Memory B cell (primary cell): ENCODE results near the gene SAG.
"Not testable (repeated sequence)": the region's sequence is repeated elsewhere in the genome, so short reads cannot be mapped to it uniquely, and the experiment has no call there.

ENCODE experiments used
- ATAC-seq: fragments of 150-1000 bp; cut with Tn5 transposase; 2 replicates; pipeline ENCODE4 v1.10.0; 2021; ENCODE audit warnings: low read depth, mild to moderate bottlenecking, moderate library complexity
- DNase-seq, 2 donors: peaks; one replicate each; pipeline ENCODE4 v3.0.0; 2022; ENCODE audit warnings: low spot score in 2 of 2
- H3K27ac Mint-ChIP-seq: one replicate; pipeline ENCODE4 v1.8.0; 2022; ENCODE audit warnings: mild to moderate bottlenecking, moderate library complexity, mixed read lengths
- H3K27me3 Mint-ChIP-seq: one replicate; pipeline ENCODE4 v1.8.0; 2022; ENCODE audit warnings: mixed read lengths
- H3K36me3 Mint-ChIP-seq: one replicate; pipeline ENCODE4 v1.8.0; 2022; ENCODE audit warnings: mild to moderate bottlenecking, mixed read lengths
- H3K4me1 Mint-ChIP-seq: one replicate; pipeline ENCODE4 v1.8.0; 2022; ENCODE audit warnings: mixed read lengths
- H3K4me3 Mint-ChIP-seq: one replicate; pipeline ENCODE4 v1.8.0; 2022; ENCODE audit warnings: mild to moderate bottlenecking, moderate library complexity, mixed read lengths
- H3K9me3 Mint-ChIP-seq: one replicate; pipeline ENCODE4 v1.8.0; 2022; ENCODE audit warnings: mixed read lengths

The SAG gene

DNA sequence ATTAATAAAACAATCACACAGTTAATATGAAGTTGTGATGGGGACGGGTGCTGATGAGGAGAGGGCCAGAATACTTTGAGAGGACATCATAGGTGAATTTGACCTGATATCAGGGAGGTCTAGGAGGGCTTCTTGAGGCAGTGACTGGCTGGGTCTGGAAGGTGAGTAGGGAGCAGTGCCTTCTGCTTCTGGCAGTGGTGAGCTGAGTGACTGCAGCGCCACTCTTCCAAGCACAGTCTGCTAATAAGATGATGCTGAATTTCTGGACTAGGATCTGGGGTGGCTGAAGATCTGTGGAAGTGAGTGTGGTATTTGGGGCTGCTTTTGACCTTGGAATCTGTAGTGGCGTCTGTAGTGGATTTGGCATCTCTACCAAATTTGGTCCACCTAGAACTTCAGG, 52.2 kb downstream of the SAG start:
- ATAC-seq (no peak), DNase-seq (no peak)
- H3K36me3 Mint-ChIP-seq = peaks cover 27% of the 10 kb centered on the region
- peaks cover 7% of the 10 kb centered on the region for H3K9me3 Mint-ChIP-seq
- peak overlapping the region; percentile 19 for H3K27ac Mint-ChIP-seq
- no peaks in the 10 kb centered on the region for H3K27me3 Mint-ChIP-seq
- peaks cover 57% of the 10 kb centered on the region for H3K4me1 Mint-ChIP-seq
- no peak overlapping the region for H3K4me3 Mint-ChIP-seq

DNA sequence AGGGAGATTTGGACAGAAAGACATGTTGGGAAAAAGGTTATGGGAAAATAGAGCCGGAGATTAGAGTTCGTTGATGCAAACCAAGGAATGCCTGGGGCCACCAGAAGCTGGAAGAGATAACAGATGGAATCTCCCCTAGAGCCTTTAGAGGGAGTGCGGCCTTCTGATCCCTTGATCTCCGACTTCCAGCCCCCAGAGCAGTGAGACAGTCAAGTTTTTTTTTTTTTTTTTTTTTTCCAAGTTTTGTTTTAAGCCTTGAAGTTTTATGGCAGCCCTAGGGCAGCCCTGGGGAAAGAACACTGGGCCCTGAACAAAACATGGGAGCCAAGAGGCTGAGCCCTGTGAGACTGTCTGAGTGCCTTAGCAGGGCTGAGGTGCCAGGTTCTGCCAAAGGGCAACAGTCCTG, 53.2 kb downstream of the SAG start:
- Mint-ChIP-seq H3K27me3 (no peaks in the 10 kb centered on the region), H3K4me1 (peaks cover 53% of the 10 kb centered on the region), H3K36me3 (peaks cover 27% of the 10 kb centered on the region), H3K27ac (no peak overlapping the region), H3K4me3 (no peak overlapping the region), H3K9me3 (peaks cover 7% of the 10 kb centered on the region)
- DNase-seq = no peak
- no peak for ATAC-seq

DNA sequence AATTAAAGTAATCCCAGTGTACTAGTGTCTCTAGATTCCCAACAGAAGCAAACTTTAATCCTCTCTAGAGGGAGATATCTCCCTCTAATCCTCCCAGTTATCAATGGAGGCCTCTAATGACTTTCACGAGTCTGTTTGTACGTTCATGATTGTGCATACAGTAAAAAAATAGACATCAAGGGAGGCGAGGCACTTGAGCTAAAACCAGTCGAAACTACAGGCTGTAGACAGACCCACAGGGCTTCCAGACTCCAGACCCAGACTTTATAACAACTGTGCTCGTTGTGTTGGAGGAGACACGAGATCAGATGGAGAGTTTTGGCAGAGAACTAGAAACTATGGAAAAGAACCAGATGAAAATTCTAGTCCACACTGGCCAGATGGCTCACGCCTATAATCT, 53.7 kb downstream of the SAG start:
- peaks cover 7% of the 10 kb centered on the region for H3K9me3 Mint-ChIP-seq
- no peaks in the 10 kb centered on the region for H3K27me3 Mint-ChIP-seq
- DNase-seq (no peak), ATAC-seq (no peak)
- H3K36me3 Mint-ChIP-seq = peaks cover 27% of the 10 kb centered on the region
- H3K4me3 Mint-ChIP-seq = no peak overlapping the region
- H3K4me1 Mint-ChIP-seq = peaks cover 53% of the 10 kb centered on the region
- H3K27ac Mint-ChIP-seq = no peak overlapping the region

DNA sequence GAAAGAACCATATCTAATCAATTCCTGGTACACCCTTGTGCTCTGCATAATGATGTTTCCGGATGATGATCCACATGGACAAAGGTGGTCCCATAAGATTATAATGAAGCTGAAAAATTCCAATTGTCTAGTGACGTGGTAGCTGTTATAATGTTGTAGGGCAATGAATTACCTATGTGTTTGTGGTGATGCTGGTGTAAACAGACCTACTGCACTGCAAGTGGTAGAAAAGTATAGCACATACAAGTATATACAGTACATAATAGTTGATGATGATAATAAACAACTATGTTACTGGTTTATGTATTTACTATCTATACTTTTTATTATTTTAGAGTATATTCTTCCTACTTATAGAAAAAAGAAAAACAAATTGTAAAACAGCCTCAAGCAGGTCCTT, 55.1 kb downstream of the SAG start:
- no peak overlapping the region for H3K27ac Mint-ChIP-seq
- ATAC-seq (no peak), DNase-seq (no peak)
- H3K4me1 Mint-ChIP-seq = peaks cover 46% of the 10 kb centered on the region
- H3K9me3 Mint-ChIP-seq = peaks cover 7% of the 10 kb centered on the region
- H3K36me3 Mint-ChIP-seq = peaks cover 27% of the 10 kb centered on the region
- H3K27me3 Mint-ChIP-seq = no peaks in the 10 kb centered on the region
- H3K4me3 Mint-ChIP-seq = no peak overlapping the region

DNA sequence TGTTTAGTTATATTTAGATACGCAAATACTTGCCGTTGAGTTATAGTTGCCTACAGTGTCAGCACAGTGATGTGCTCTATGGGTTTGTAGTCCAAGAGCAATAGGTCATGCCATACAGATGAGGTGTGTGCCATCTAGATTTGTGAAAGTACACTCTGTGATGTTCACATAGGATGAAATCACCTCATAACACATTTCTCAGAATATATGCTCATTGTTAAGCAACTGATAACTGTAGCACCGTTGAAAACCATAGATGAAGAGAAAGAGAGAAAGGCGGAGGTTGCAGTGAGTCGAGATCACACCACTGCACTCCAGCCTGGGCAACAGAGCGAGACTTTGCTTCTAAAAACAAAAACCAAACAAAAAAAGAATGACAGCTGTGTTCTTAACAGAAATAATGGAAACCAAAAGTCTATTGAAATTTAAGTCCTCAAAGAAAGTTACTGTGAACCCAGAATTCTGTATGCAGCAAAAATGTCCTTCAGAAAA, 56.2 kb downstream of the SAG start:
- H3K27ac Mint-ChIP-seq = peak overlapping the region; percentile 87
- ATAC-seq (no peak), DNase-seq (no peak)
- no peaks in the 10 kb centered on the region for H3K27me3 Mint-ChIP-seq
- peaks cover 7% of the 10 kb centered on the region for H3K9me3 Mint-ChIP-seq
- peaks cover 28% of the 10 kb centered on the region for H3K36me3 Mint-ChIP-seq
- H3K4me1 Mint-ChIP-seq = peaks cover 41% of the 10 kb centered on the region
- no peak overlapping the region for H3K4me3 Mint-ChIP-seq

DNA sequence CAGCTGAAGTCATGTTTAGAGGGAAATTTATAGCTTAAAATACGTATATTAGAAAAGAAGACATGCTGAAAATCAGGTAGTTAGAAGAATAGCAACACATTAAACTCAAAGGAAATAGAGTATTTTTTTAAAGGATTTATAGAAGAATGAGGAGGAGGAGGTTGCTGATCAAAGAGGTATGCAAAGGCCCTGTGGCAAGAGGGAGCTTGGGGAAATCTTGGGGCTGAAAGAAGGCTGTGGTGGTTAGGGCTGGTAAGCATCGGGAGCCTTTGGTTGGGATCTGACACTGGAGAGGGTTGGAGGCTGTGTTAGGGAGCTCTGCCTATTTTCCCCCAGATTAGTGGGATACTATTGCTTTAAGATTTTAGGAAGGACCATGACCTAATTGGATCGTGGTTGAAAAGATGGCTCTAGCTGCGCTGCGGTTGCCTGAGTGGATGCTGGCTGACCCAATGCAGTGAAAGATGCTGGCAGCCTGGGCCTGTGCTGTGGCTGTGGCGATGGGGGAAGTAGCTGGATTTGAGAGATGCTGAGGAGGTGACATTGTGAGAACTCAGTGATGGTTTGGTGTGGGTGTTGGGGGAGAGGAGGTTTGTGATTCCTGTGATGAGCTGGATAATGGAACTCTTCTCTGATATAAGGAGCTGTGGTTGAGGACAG, 58.4 kb downstream of the SAG start:
- Mint-ChIP-seq H3K36me3 (peaks cover 24% of the 10 kb centered on the region), H3K9me3 (peaks cover 7% of the 10 kb centered on the region), H3K4me3 (no peak overlapping the region), H3K27ac (peak overlapping the region; percentile 55), H3K4me1 (peaks cover 40% of the 10 kb centered on the region), H3K27me3 (no peaks in the 10 kb centered on the region)
- ATAC-seq (no peak), DNase-seq (no peak)

DNA sequence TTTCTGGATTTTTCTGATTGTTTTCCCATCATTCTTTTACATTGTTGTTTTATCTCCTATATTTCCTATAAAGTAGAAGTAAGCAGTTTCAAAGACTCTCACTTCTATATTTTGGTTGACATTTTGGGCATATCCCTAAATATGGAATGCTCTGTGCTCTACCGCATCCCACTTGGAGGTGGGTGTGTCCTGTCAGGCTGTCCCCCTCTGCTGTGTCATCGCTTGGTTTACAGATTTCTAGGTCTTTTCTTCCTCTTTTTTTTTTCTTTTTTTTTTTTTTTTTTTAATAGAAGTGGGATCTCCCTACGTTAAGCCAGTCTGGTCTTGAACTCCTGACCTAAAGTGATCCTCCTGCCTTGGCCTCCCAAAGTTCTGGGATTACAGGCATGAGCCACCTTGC, 60.0 kb downstream of the SAG start:
- peaks cover 19% of the 10 kb centered on the region for H3K36me3 Mint-ChIP-seq
- DNase-seq (no peak), ATAC-seq (peak; percentile 39)
- peak overlapping the region; percentile 7 for H3K27ac Mint-ChIP-seq
- H3K4me1 Mint-ChIP-seq = peaks cover 37% of the 10 kb centered on the region
- H3K9me3 Mint-ChIP-seq = peaks cover 7% of the 10 kb centered on the region
- H3K27me3 Mint-ChIP-seq = no peaks in the 10 kb centered on the region
- no peak overlapping the region for H3K4me3 Mint-ChIP-seq

DNA sequence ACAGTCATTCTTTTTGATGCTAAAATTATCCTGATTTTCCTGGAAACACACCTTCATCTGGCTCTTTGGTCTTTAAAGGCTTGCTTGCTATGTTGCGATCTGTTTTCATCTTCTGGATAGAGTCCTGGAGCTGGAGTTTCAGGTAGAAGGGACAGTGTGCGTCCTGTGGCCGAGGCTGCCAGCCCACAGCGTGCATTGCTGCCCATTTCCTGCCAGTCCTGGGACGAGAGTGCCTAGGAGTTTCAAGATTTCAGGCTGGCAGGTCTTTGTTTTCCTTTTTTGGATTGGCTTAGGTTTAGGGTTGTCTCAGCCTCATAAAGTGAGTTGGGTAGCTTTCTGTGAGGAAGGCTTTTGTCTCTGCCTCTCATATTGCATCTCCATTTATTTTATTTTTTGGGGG, 61.1 kb downstream of the SAG start:
- H3K4me3 Mint-ChIP-seq = no peak overlapping the region
- H3K36me3 Mint-ChIP-seq = peaks cover 18% of the 10 kb centered on the region
- no peaks in the 10 kb centered on the region for H3K27me3 Mint-ChIP-seq
- H3K27ac Mint-ChIP-seq = no peak overlapping the region
- H3K9me3 Mint-ChIP-seq = peaks cover 5% of the 10 kb centered on the region
- peaks cover 39% of the 10 kb centered on the region for H3K4me1 Mint-ChIP-seq
- ATAC-seq (no peak), DNase-seq (no peak)

DNA sequence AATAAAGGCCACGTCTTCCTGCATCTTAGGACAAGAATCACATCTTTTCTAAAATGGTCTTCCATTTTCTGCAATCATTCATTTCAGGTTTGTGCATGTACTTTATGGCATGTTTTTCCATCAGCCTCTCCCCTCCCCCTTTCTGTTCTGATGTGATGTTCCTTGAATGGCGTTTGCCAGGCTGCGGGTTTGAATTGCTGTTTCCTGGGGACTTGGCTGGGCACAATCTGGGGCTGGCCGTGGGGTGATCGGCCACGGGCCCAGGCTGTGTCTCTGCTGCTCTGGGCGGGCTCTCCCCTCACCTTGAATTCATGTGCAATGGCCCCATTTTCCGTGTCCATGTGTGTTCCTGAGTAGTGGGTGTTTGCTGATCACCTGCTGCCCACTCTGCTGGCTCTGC, 61.8 kb downstream of the SAG start:
- H3K9me3 Mint-ChIP-seq = peaks cover under 1% of the 10 kb centered on the region
- H3K4me3 Mint-ChIP-seq = no peak overlapping the region
- DNase-seq = no peak
- H3K27me3 Mint-ChIP-seq = no peaks in the 10 kb centered on the region
- peak overlapping the region; percentile 19 for H3K27ac Mint-ChIP-seq
- peaks cover 12% of the 10 kb centered on the region for H3K36me3 Mint-ChIP-seq
- no peak for ATAC-seq
- peaks cover 37% of the 10 kb centered on the region for H3K4me1 Mint-ChIP-seq

DNA sequence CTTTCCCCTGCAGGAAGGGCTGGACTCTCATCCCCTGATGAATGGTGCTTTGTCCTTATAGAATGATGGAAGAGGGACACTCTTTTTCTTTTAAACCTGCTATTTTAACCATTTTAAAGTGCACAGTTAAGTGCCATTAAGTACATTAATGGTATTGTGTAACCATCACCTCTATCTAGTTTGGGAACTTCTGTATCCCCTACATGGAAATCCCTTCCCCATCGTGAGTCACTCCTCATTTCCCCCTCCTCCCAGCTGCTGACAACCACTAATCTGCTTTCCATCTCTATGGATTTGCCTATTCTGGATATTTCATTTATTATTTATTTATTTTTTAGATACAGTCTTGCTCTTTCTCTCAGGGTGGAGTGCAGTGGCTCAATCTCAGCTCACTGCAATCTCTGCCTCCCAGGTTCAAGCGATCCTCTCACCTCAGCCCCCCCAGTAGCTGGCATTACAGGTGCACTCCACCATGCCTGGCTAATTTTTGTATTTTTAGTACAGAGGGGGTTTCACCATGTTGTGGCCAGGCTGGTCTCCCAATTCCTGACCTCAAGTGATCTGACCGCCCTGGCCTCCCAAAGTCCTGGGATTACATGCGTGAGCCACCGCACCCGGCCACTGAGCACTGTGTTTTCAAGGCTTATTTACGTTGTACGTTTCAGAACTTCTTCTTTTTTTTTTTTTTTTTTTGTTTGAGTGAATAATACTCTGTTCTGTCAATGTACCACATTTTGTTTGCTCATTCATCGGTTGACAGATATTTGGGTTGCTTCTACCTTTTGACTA, 62.5 kb downstream of the SAG start:
- H3K27ac Mint-ChIP-seq = peak overlapping the region; percentile 19
- no peak for ATAC-seq
- DNase-seq = no peak
- H3K27me3 Mint-ChIP-seq = no peaks in the 10 kb centered on the region
- H3K9me3 Mint-ChIP-seq = no peaks in the 10 kb centered on the region
- peaks cover 34% of the 10 kb centered on the region for H3K4me1 Mint-ChIP-seq
- H3K4me3 Mint-ChIP-seq = peak overlapping the region; percentile 17
- H3K36me3 Mint-ChIP-seq = peaks cover 9% of the 10 kb centered on the region

DNA sequence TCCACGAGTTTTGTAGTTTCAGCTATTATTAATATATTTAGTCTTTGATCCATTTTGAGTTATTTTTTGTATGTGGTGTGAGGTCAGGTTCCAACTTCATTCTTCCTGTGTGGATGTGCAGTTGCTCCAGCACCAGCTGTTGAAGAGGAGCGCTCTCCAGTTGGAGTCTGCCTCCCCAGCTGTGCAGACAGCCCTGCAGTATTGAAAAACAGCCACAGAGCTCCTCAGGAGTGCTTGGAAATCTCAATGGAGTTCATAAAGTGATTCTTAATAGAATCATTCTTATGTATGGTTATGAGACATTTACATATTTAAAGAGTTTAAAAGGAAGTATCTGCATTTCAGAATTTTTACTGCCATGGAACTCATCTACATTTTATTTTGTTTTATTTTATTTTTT, 64.0 kb downstream of the SAG start:
- Mint-ChIP-seq H3K27me3 (no peaks in the 10 kb centered on the region), H3K36me3 (peaks cover 16% of the 10 kb centered on the region), H3K4me3 (peak overlapping the region; percentile 9), H3K9me3 (no peaks in the 10 kb centered on the region), H3K27ac (no peak overlapping the region), H3K4me1 (peaks cover 32% of the 10 kb centered on the region)
- ATAC-seq = no peak
- no peak for DNase-seq

DNA sequence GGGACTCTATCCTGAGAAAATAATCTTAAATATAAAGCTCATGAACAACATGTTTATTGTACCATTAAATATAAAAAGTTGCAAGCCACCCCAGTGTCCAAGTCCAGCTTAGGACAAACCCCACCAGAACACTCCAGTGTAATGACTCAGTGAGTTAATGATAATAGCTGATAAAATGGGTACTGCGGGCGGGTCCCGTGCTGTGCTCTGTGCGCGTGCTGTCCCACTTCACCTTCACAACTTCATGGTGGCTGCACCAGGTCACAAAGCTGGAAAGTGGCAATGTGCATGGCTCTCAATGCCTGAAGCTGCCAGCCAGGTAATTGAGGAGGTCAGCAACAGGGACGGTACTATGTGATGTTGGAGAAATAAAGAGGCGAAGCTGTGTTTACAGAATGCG, 65.2 kb downstream of the SAG start:
- H3K36me3 Mint-ChIP-seq = peaks cover 25% of the 10 kb centered on the region
- no peaks in the 10 kb centered on the region for H3K27me3 Mint-ChIP-seq
- H3K27ac Mint-ChIP-seq = no peak overlapping the region
- DNase-seq (no peak), ATAC-seq (no peak)
- peaks cover 30% of the 10 kb centered on the region for H3K4me1 Mint-ChIP-seq
- no peaks in the 10 kb centered on the region for H3K9me3 Mint-ChIP-seq
- no peak overlapping the region for H3K4me3 Mint-ChIP-seq

DNA sequence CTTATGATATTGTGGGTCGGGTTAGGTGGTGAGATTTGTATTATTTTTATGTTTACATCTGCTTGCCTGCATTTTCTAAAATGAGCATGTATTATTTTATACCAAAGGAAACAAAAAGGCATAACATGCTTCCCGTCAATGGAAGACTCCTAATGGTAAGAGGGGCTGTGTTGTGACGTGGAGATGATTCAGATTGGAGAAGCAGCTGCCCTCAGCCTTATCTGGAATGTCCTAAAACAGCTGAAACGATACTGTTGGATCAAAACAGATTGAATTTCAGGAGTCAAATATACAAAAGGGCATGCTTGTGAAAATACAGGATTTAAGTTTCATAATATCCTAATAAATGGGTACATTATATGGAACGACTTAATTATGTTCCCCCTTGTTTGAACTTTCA, 65.7 kb downstream of the SAG start:
- no peak for DNase-seq
- ATAC-seq = no peak
- Mint-ChIP-seq H3K36me3 (peaks cover 25% of the 10 kb centered on the region), H3K4me1 (peaks cover 30% of the 10 kb centered on the region), H3K9me3 (no peaks in the 10 kb centered on the region), H3K4me3 (no peak overlapping the region), H3K27ac (no peak overlapping the region), H3K27me3 (no peaks in the 10 kb centered on the region)

DNA sequence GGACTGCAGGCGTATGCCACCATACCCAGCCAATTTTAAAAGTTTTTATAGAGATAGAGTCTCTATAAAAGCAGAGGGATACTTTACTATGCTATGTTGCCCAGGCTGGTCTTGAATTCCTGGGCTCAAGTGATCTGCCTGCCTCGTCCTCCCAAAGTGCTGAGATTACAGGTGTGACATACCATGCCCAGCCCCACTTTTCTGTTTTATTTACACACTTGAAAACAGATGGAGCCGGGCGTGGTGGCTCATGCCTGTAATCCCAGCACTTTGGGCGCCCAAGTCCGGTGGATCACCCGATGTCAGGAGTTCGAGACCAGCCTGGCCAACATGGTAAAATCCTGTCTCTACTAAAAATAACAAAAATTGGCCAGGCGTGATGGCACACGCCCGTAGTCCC, 67.2 kb downstream of the SAG start:
- peaks cover 20% of the 10 kb centered on the region for H3K36me3 Mint-ChIP-seq
- not testable (repeated sequence) for H3K27me3 Mint-ChIP-seq, H3K9me3 Mint-ChIP-seq, DNase-seq, ATAC-seq, H3K4me3 Mint-ChIP-seq
- peaks cover 28% of the 10 kb centered on the region for H3K4me1 Mint-ChIP-seq
- peak overlapping the region; percentile 57 for H3K27ac Mint-ChIP-seq
